D721Med (cell line): ENCODE results near the gene ADGRB3.

Source experiments
- DNase-seq: peaks from one replicate; pipeline ENCODE4 v3.0.0; 2011; ENCODE audit warnings: low spot score; ENCODE audit not compliant: insufficient read length
- FAIRE-seq: peaks from 2 replicates; lab custom pipeline; 2011; peaks lifted over from hg19 to GRCh38; lab: Jason Lieb, UNC
- TF ChIP-seq, protein P1 (sequence below): IDR thresholded peaks from 2 replicates; pipeline ENCODE4 v1.5.1; 2012; ENCODE audit warnings: mild to moderate bottlenecking, control low read depth; ENCODE audit not compliant: insufficient read depth; ENCODE audit errors: missing control alignments

Gene ADGRB3

DNA sequence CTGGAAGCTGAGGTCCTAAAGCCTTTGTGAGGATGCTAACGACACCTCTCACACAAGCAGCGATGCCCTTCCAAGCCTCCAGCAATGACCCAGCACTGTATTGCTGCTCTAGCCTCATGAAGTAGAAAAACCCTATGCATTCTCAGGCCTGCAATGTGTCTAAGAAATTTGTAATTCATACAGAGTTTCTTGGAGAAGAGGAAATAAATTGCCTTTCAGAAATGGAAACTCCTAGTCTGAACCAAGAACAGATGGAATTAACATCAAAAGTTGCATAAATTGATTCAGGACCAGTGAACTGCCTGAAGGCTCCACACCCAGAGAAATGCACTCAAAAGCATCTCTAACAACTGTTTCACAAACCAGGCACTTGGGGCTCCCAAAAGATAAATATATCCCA is 353.6 kb downstream of the ADGRB3 start:
- DNase-seq (no peak), FAIRE-seq (no peak)
- TF ChIP-seq, protein P1, sequence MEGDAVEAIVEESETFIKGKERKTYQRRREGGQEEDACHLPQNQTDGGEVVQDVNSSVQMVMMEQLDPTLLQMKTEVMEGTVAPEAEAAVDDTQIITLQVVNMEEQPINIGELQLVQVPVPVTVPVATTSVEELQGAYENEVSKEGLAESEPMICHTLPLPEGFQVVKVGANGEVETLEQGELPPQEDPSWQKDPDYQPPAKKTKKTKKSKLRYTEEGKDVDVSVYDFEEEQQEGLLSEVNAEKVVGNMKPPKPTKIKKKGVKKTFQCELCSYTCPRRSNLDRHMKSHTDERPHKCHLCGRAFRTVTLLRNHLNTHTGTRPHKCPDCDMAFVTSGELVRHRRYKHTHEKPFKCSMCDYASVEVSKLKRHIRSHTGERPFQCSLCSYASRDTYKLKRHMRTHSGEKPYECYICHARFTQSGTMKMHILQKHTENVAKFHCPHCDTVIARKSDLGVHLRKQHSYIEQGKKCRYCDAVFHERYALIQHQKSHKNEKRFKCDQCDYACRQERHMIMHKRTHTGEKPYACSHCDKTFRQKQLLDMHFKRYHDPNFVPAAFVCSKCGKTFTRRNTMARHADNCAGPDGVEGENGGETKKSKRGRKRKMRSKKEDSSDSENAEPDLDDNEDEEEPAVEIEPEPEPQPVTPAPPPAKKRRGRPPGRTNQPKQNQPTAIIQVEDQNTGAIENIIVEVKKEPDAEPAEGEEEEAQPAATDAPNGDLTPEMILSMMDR = no peak

GRCh38 chr6:68990317-68990716 is 355.2 kb downstream of the ADGRB3 start:
- DNase-seq = no peak
- TF ChIP-seq, protein P1 = no peak
- FAIRE-seq = no peak

DNA sequence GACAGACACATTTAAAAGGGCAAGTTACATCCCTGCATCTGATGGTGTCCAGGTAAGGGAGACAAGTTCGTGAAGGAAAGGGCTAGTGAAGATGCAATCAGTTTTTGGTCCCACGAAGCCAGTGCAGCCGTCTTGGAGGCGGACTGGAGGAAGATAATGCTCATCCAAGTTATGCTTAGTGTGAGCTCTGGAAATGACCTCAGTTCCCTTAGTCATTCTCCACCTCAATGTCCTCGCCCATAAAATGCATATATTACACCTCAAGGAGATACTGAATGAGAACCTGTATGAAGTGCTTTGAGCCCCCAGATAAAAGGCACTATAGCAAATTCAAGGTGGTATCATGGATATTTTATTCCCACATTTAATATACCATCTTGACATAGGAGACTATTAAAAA is 358.8 kb downstream of the ADGRB3 start:
- FAIRE-seq = no peak
- TF ChIP-seq, protein P1 = no peak
- DNase-seq = no peak

GRCh38 chr6:68994521-68994920 is 359.4 kb downstream of the ADGRB3 start:
- TF ChIP-seq, protein P1 = no peak
- no peak for FAIRE-seq

GRCh38 chr6:69005199-69005598 is 370.1 kb downstream of the ADGRB3 start:
- no peak for FAIRE-seq
- TF ChIP-seq, protein P1 = no peak
- DNase-seq = no peak

More at GRCh38 chr6:68994521-68994920, 359.4 kb downstream of the ADGRB3 start:
- DNase-seq = no peak

- TF ChIP-seq, protein P1 = no peak
- DNase-seq = no peak
- no peak for FAIRE-seq
These were observed 372.7 kb downstream of the ADGRB3 start for GRCh38 chr6:69007781-69008180.

DNA sequence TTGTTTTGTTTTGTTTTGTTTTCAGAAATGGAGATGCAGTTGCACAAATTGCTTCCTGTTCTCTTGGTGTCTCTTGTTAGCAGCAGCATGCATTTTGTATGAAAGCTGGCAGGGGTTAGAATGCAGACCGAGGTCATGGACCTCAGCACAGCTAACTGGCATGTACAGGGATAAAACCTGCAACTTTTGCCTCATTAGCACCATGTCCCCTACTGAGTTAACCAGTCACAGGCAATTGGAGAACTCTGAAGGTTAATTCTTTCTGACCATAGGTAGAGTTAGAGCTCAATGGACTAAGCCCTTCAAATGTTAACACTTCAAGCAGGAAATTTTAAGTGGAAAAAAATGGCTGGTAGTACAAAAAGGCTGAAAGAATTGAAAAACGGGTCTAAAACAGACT is 377.1 kb downstream of the ADGRB3 start:
- DNase-seq (no peak), FAIRE-seq (no peak)
- TF ChIP-seq, protein P1 = no peak
